ENCODE results near the gene NPPA.

Gene NPPA

GRCh38 chr1:11862890-11863289, 15.3 kb upstream of the NPPA start:
- no peak for DNase-seq (ENCODE audit: low read depth, low spot score)
- in situ Hi-C loops (cut with HindIII; ENCODE audit: low sequenced_read_pairs) = no loop called here
- no peak overlapping the region for H3K4me3 ChIP-seq (ENCODE audit: low read depth, low read length)
- no peak for TF ChIP-seq CTCF (IDR thresholded peaks at IDR 0.05; ENCODE audit: low read depth, low read length)

GRCh38 chr1:11860587-11860986, 13.0 kb upstream of the NPPA start:
- DNase-seq (ENCODE audit: low read depth, low spot score) = no peak
- no peak for TF ChIP-seq CTCF (IDR thresholded peaks at IDR 0.05; ENCODE audit: low read depth, low read length)
- H3K4me3 ChIP-seq (ENCODE audit: low read depth, low read length) = no peak overlapping the region
- in situ Hi-C loops (cut with HindIII; ENCODE audit: low sequenced_read_pairs) = no loop called here

- TF ChIP-seq CTCF (IDR thresholded peaks at IDR 0.05; ENCODE audit: low read depth, low read length) = no peak
- no peak for DNase-seq (ENCODE audit: low read depth, low spot score)
- in situ Hi-C loops (cut with HindIII; ENCODE audit: low sequenced_read_pairs) = no loop called here
- H3K4me3 ChIP-seq (ENCODE audit: low read depth, low read length) = no peak overlapping the region
Observed at GRCh38 chr1:11860083-11860482, 12.5 kb upstream of the NPPA start.

- peak; percentile 29 for TF ChIP-seq CTCF (IDR thresholded peaks at IDR 0.05; ENCODE audit: low read depth, low read length)
- in situ Hi-C loops (cut with HindIII; ENCODE audit: low sequenced_read_pairs) = no loop called here
- no peak overlapping the region for H3K4me3 ChIP-seq (ENCODE audit: low read depth, low read length)
- peak; percentile 65 for DNase-seq (ENCODE audit: low read depth, low spot score)
Observed at GRCh38 chr1:11858968-11859871, 11.6 kb upstream of the NPPA start.

GRCh38 chr1:11858613-11858967, 11.0 kb upstream of the NPPA start, which contains the start of gene NPPB:
Gene NPPB, minus strand, starts transcription at chr1:11858945. Its CDS starts 112 bp downstream, at chr1:11858833.
- TF ChIP-seq CTCF (IDR thresholded peaks at IDR 0.05; ENCODE audit: low read depth, low read length) = no peak
- no peak for DNase-seq (ENCODE audit: low read depth, low spot score)
- in situ Hi-C loops (cut with HindIII; ENCODE audit: low sequenced_read_pairs) = no loop called here
- H3K4me3 ChIP-seq (ENCODE audit: low read depth, low read length) = no peak within 1 kb of the TSS

- no peak for DNase-seq (ENCODE audit: low read depth, low spot score)
- in situ Hi-C loops (cut with HindIII; ENCODE audit: low sequenced_read_pairs) = no loop called here
- TF ChIP-seq CTCF (IDR thresholded peaks at IDR 0.05; ENCODE audit: low read depth, low read length) = no peak
- no peak overlapping the region for H3K4me3 ChIP-seq (ENCODE audit: low read depth, low read length)
Observed at GRCh38 chr1:11858158-11858557, 10.6 kb upstream of the NPPA start.
